ENCODE measurements around the gene RHOBTB3.
"Not testable (repeated sequence)": the region's sequence is repeated elsewhere in the genome, so short reads cannot be mapped to it uniquely, and the experiment has no call there.

RHOBTB3 gene

GRCh38 chr5:95821110-95822021 is 90.2 kb downstream of the RHOBTB3 start:
- peak; percentile 48 for DNase-seq (ENCODE audit: low spot score)

- DNase-seq (ENCODE audit: low spot score), result peak; percentile 77
Measured at GRCh38 chr5:95822043-95822541, 91.0 kb downstream of the RHOBTB3 start.

- peak; percentile 100 for DNase-seq (ENCODE audit: low spot score)
Measured at GRCh38 chr5:95822542-95823181, 91.5 kb downstream of the RHOBTB3 start, which contains the start of gene GLRX. GLRX (minus strand) TSS chr5:95822726; CDS start chr5:95822662, 64 bp downstream.

- DNase-seq (ENCODE audit: low spot score), result peak; percentile 56
Measured at GRCh38 chr5:95823218-95823737, 92.1 kb downstream of the RHOBTB3 start.

- DNase-seq (ENCODE audit: low spot score), result peak; percentile 99
Measured at GRCh38 chr5:95823738-95824609, 92.8 kb downstream of the RHOBTB3 start.

- no peak for DNase-seq (ENCODE audit: low spot score)
Measured at GRCh38 chr5:95824747-95825146, 93.6 kb downstream of the RHOBTB3 start.

- no peak for DNase-seq (ENCODE audit: low spot score)
Measured at GRCh38 chr5:95825495-95825894, 94.4 kb downstream of the RHOBTB3 start.

- DNase-seq (ENCODE audit: low spot score), result no peak
Measured at GRCh38 chr5:95826949-95827891, 96.1 kb downstream of the RHOBTB3 start.

- DNase-seq (ENCODE audit: low spot score), result no peak
Measured at GRCh38 chr5:95827892-95828246, 96.7 kb downstream of the RHOBTB3 start.

- DNase-seq (ENCODE audit: low spot score), result no peak
Measured at GRCh38 chr5:95830226-95830625, 99.1 kb downstream of the RHOBTB3 start.

- no peak for DNase-seq (ENCODE audit: low spot score)
Measured at GRCh38 chr5:95832664-95833063, 101.5 kb downstream of the RHOBTB3 start.

GRCh38 chr5:95835682-95836385 is 104.7 kb downstream of the RHOBTB3 start:
- DNase-seq (ENCODE audit: low spot score), result no peak

GRCh38 chr5:95836544-95836943 is 105.4 kb downstream of the RHOBTB3 start:
- DNase-seq (ENCODE audit: low spot score), result no peak

- DNase-seq (ENCODE audit: low spot score), result not testable (repeated sequence)
Measured at GRCh38 chr5:95836971-95837370, 105.8 kb downstream of the RHOBTB3 start.

- DNase-seq (ENCODE audit: low spot score), result no peak
Measured at GRCh38 chr5:95837492-95837891, 106.4 kb downstream of the RHOBTB3 start.

- DNase-seq (ENCODE audit: low spot score), result no peak
Measured at GRCh38 chr5:95838001-95838520, 106.9 kb downstream of the RHOBTB3 start.

GRCh38 chr5:95838556-95838955 is 107.4 kb downstream of the RHOBTB3 start:
- DNase-seq (ENCODE audit: low spot score), result no peak

GRCh38 chr5:95839658-95840057 is 108.5 kb downstream of the RHOBTB3 start:
- no peak for DNase-seq (ENCODE audit: low spot score)

GRCh38 chr5:95840956-95841705 is 110.0 kb downstream of the RHOBTB3 start:
- DNase-seq (ENCODE audit: low spot score), result no peak

All from RKO (cell line).